BE2C (cell line): Measurements from ENCODE around the gene POU2F2.

ENCODE experiments used
- DNase-seq: peaks from one replicate; pipeline ENCODE4 v3.0.0-alpha.2; 2020
- H3K27me3 ChIP-seq: fragments of 250-450 bp; sonication (Bioruptor Pico); 2 replicates; pipeline ENCODE4 v1.5.1; 2020; ENCODE audit warnings: mild to moderate bottlenecking
- H3K36me3 ChIP-seq: fragments of 250-450 bp; sonication (Bioruptor Pico); 2 replicates; pipeline ENCODE4 v1.5.1; 2020; ENCODE audit warnings: mild to moderate bottlenecking
- H3K4me1 ChIP-seq: fragments of 250-450 bp; sonication (Bioruptor Pico); 2 replicates; pipeline ENCODE4 v1.5.1; 2020
- H3K4me3 ChIP-seq: 2 replicates; pipeline ENCODE4 v1.5.1; 2011; ENCODE audit warnings: low read depth, low read length
- H3K9me3 ChIP-seq: fragments of 250-450 bp; sonication (Bioruptor Pico); 2 replicates; pipeline ENCODE4 v1.5.1; 2020
- TF ChIP-seq, protein P1 (sequence below): IDR thresholded peaks from 2 replicates; pipeline ENCODE4 v1.5.1; 2012; ENCODE audit warnings: mild to moderate bottlenecking, low read depth, low read length

The POU2F2 gene

DNA sequence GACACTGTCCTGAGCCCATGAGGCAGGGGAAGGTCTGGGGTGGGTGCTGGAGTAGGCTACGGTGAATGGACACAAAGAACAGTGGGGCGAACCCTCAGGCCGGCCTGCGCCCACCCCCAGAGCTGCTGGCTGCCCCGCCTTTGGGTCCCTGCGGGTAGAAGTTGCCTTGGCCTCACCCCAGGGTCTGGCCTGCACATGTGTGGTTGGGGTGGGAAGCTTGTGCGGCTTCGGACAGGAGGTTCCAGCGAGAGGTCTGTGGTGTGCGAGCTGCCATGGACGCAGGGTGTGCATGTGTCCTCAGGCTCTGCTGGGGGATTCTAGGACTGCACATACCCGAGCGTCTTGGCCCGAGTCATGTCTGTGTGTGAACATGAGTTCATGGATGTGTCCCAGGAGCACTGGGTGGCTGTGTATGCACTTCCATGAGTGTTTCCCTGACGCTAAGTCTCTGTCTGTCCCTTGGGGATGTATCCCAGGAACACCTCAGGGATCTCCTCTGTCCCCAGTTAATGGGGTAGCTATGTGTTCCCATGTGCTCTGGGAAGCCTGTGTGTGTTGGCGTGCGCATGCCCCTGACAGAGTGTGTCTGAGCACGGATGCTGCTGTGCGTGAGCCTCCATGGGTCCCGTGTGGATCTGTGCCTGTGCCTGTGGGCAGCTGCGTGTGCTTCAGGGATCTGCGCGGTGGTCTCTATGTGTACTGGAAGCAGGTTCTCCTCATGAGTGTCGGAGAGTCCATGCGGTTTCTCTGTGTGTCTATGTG, 20.8 kb upstream of the POU2F2 start:
- H3K27me3 ChIP-seq = no peaks in the 10 kb centered on the region
- H3K36me3 ChIP-seq = no peaks in the 10 kb centered on the region
- DNase-seq = no peak
- H3K4me3 ChIP-seq = no peak overlapping the region
- no peaks in the 10 kb centered on the region for H3K9me3 ChIP-seq
- peaks cover 11% of the 10 kb centered on the region for H3K4me1 ChIP-seq
- TF ChIP-seq, protein P1, sequence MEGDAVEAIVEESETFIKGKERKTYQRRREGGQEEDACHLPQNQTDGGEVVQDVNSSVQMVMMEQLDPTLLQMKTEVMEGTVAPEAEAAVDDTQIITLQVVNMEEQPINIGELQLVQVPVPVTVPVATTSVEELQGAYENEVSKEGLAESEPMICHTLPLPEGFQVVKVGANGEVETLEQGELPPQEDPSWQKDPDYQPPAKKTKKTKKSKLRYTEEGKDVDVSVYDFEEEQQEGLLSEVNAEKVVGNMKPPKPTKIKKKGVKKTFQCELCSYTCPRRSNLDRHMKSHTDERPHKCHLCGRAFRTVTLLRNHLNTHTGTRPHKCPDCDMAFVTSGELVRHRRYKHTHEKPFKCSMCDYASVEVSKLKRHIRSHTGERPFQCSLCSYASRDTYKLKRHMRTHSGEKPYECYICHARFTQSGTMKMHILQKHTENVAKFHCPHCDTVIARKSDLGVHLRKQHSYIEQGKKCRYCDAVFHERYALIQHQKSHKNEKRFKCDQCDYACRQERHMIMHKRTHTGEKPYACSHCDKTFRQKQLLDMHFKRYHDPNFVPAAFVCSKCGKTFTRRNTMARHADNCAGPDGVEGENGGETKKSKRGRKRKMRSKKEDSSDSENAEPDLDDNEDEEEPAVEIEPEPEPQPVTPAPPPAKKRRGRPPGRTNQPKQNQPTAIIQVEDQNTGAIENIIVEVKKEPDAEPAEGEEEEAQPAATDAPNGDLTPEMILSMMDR = no peak

GRCh38 chr19:42151782-42152684, 19.8 kb upstream of the POU2F2 start:
- TF ChIP-seq, protein P1 = no peak
- Histone ChIP-seq H3K36me3 (no peaks in the 10 kb centered on the region), H3K4me1 (peaks cover 11% of the 10 kb centered on the region), H3K4me3 (no peak overlapping the region), H3K9me3 (no peaks in the 10 kb centered on the region), H3K27me3 (no peaks in the 10 kb centered on the region)
- DNase-seq = no peak

GRCh38 chr19:42150911-42151361, 18.7 kb upstream of the POU2F2 start:
- Histone ChIP-seq H3K4me3 (no peak overlapping the region), H3K27me3 (no peaks in the 10 kb centered on the region), H3K9me3 (no peaks in the 10 kb centered on the region), H3K36me3 (no peaks in the 10 kb centered on the region), H3K4me1 (peaks cover 11% of the 10 kb centered on the region)
- TF ChIP-seq, protein P1 = no peak
- DNase-seq = no peak

DNA sequence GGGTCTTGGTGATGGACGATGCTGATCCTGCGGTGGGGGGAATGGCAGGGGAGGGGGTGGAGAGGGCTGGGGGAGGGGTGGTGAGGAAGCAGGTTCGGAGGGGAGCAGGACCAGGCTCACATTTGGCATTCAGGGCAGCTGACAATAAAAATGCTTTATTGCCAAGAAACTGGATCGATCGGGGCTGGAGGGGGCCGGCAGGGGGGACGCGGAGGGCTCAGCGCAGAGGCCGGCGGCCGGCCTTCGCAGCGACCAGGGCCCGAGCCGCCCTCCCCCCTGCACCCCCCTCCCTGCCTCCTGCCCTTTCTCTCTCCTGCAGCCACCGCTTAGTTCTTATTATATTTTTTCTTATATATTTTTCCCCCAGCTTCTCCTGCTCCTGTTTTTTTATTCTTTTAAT, 18.1 kb upstream of the POU2F2 start:
- no peak overlapping the region for H3K4me3 ChIP-seq
- no peaks in the 10 kb centered on the region for H3K9me3 ChIP-seq
- no peaks in the 10 kb centered on the region for H3K27me3 ChIP-seq
- H3K4me1 ChIP-seq = peaks cover 11% of the 10 kb centered on the region
- no peak for DNase-seq
- TF ChIP-seq, protein P1 = no peak
- H3K36me3 ChIP-seq = no peaks in the 10 kb centered on the region

- H3K4me1 ChIP-seq = peaks cover 10% of the 10 kb centered on the region
- no peak overlapping the region for H3K4me3 ChIP-seq
- TF ChIP-seq, protein P1 = no peak
- H3K9me3 ChIP-seq = no peaks in the 10 kb centered on the region
- H3K36me3 ChIP-seq = no peaks in the 10 kb centered on the region
- H3K27me3 ChIP-seq = no peaks in the 10 kb centered on the region
- no peak for DNase-seq
These were observed 17.4 kb upstream of the POU2F2 start for GRCh38 chr19:42149447-42150202.
